ENCODE measurements around the gene MAPK11.

DNA sequence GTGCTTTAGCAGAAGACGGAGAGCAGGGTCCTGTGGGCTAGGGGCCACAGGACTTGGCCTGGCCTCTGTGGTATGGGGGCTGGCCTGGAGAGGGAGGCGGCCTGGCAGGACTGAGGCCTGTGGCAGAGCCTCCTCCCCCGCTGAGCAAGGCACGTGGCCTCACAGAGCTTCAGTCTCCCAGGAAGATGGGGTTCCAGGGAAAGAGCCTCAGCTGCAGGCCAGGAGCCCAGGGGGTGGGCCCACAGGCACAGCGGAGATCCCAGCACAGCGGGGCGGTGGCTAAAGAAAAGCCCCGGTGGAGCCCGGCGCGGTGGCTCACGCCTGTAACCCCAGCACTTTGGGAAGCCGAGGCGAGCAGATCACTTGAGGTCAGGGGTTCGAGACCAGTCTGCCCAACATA lies 10.9 kb downstream of the MAPK11 start:
- TF ChIP-seq, protein P1, sequence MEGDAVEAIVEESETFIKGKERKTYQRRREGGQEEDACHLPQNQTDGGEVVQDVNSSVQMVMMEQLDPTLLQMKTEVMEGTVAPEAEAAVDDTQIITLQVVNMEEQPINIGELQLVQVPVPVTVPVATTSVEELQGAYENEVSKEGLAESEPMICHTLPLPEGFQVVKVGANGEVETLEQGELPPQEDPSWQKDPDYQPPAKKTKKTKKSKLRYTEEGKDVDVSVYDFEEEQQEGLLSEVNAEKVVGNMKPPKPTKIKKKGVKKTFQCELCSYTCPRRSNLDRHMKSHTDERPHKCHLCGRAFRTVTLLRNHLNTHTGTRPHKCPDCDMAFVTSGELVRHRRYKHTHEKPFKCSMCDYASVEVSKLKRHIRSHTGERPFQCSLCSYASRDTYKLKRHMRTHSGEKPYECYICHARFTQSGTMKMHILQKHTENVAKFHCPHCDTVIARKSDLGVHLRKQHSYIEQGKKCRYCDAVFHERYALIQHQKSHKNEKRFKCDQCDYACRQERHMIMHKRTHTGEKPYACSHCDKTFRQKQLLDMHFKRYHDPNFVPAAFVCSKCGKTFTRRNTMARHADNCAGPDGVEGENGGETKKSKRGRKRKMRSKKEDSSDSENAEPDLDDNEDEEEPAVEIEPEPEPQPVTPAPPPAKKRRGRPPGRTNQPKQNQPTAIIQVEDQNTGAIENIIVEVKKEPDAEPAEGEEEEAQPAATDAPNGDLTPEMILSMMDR (IDR thresholded peaks at IDR 0.05; ENCODE audit: borderline replicate concordance, extremely low read depth, low read length, poor library complexity, severe bottlenecking) = no peak
- no peak for TF ChIP-seq EZH2 (IDR thresholded peaks at IDR 0.05; ENCODE audit: borderline replicate concordance, low read depth, low read length, severe bottlenecking)

Data from DND-41 (cell line).